Measurements from ENCODE around the gene CLCN1.

CLCN1 gene

GRCh38 chr7:143295870-143296269 is 20.0 kb upstream of the CLCN1 start:
- no peak for DNase-seq

GRCh38 chr7:143296686-143297085 is 19.2 kb upstream of the CLCN1 start:
- no peak for DNase-seq

- no peak for DNase-seq
Observed at GRCh38 chr7:143299346-143299745, 16.6 kb upstream of the CLCN1 start.

- no peak for DNase-seq
Observed at GRCh38 chr7:143299840-143300239, 16.1 kb upstream of the CLCN1 start.

GRCh38 chr7:143300959-143301935 is 14.7 kb upstream of the CLCN1 start:
- peak; percentile 92 for DNase-seq

GRCh38 chr7:143303733-143304132 is 12.2 kb upstream of the CLCN1 start:
- DNase-seq = no peak

- DNase-seq = no peak
Observed at GRCh38 chr7:143304938-143305337, 11.0 kb upstream of the CLCN1 start.

- DNase-seq = peak; percentile 5
Observed at GRCh38 chr7:143305423-143306070, 10.4 kb upstream of the CLCN1 start.

- no peak for DNase-seq
Observed at GRCh38 chr7:143308632-143309031, 7.3 kb upstream of the CLCN1 start.

GRCh38 chr7:143314127-143314526 is 1.8 kb upstream of the CLCN1 start:
- no peak for DNase-seq

- peak; percentile 43 for DNase-seq
Observed at GRCh38 chr7:143316492-143316891, 581 bp downstream of the CLCN1 start.

- no peak for DNase-seq
Observed at GRCh38 chr7:143318661-143319060, 2.8 kb downstream of the CLCN1 start.

- no peak for DNase-seq
Observed at GRCh38 chr7:143320620-143321019, 4.7 kb downstream of the CLCN1 start.

GRCh38 chr7:143321242-143321641 is 5.3 kb downstream of the CLCN1 start:
- no peak for DNase-seq

GRCh38 chr7:143321734-143322133 is 5.8 kb downstream of the CLCN1 start:
- no peak for DNase-seq

GRCh38 chr7:143322760-143323633 is 7.1 kb downstream of the CLCN1 start:
- no peak for DNase-seq

- no peak for DNase-seq
Observed at GRCh38 chr7:143323653-143324052, 7.7 kb downstream of the CLCN1 start.

GRCh38 chr7:143325240-143325639 is 9.3 kb downstream of the CLCN1 start:
- DNase-seq = no peak

- DNase-seq = no peak
Observed at GRCh38 chr7:143327903-143328302, 12.0 kb downstream of the CLCN1 start.

GRCh38 chr7:143329471-143330170 is 13.7 kb downstream of the CLCN1 start:
- no peak for DNase-seq

- no peak for DNase-seq
Observed at GRCh38 chr7:143331179-143331801, 15.4 kb downstream of the CLCN1 start.

GRCh38 chr7:143334244-143334643 is 18.3 kb downstream of the CLCN1 start:
- no peak for DNase-seq
